Measurements from ENCODE around the gene KIAA1217. TPM values are rescaled to one million over a fixed set of nuclear protein-coding genes. Genes with fewer than 3 reads are reported as not detected.

Gene KIAA1217
- total RNA-seq, 1 experiment from 2014 or later: 18.6 TPM

GRCh38 chr10:24485304-24485703 is 276.4 kb downstream of the KIAA1217 start:
- DNase-seq: no peak
- Mint-ChIP-seq H3K4me3 (no peak overlapping the region), H3K36me3 (ENCODE audit: insufficient read depth in 1 of 3, low read depth in 3 of 3) (peaks cover 0 to 4% (median 4%) of the 10 kb centered on the region in 3 experiments; a peak in 5 of 7 replicates), H3K27ac (peak overlapping the region in 2 of 3 experiments; percentile 42 to 61; a peak in 3 of 7 replicates), H3K4me1 (peaks cover 10 to 14% of the 10 kb centered on the region in 2 experiments), H3K9me3 (no peaks in the 10 kb centered on the region; a peak in 1 of 5 replicates), H3K27me3 (ENCODE audit: low read depth) (no peaks in the 10 kb centered on the region; the same call in 1 of the 2 replicates)
- H4K5ac ChIP-seq (ENCODE audit: insufficient read length, low read depth, low read length): no peak overlapping the region
- no peak overlapping the region for H2BK5ac ChIP-seq (ENCODE audit: insufficient read length, low read length)
- TF ChIP-seq CTCF (conservative IDR thresholded peaks at IDR 0.05): no peak
- no peak overlapping the region for H2BK120ac ChIP-seq (ENCODE audit: low read depth, low read length, poor library complexity, severe bottlenecking)
- H3K23me2 ChIP-seq (ENCODE audit: insufficient read length, low read depth, low read length, poor library complexity, severe bottlenecking): no peaks in the 10 kb centered on the region
- no peak overlapping the region for H3K4me2 ChIP-seq (ENCODE audit: insufficient read depth, insufficient read length, low read length)
- H3K18ac ChIP-seq (ENCODE audit: insufficient read length, low read depth, low read length): no peak overlapping the region
- H3T11ph ChIP-seq (ENCODE audit: low read length): no peak overlapping the region
- H3K4ac ChIP-seq (ENCODE audit: low read depth, low read length): no peak overlapping the region
- no peak overlapping the region for H3K23ac ChIP-seq (ENCODE audit: insufficient read length, low read depth, low read length)
- H2BK12ac ChIP-seq (ENCODE audit: insufficient read length, low read depth, low read length): no peak overlapping the region
- H4K20me1 ChIP-seq (ENCODE audit: control insufficient read depth, insufficient read depth, insufficient read length): no peaks in the 10 kb centered on the region
- H2AFZ ChIP-seq (ENCODE audit: low read length): no peak overlapping the region
- no peak overlapping the region for H4K91ac ChIP-seq (ENCODE audit: insufficient read length, low read depth, low read length)
- no peak overlapping the region for H3K9ac ChIP-seq (ENCODE audit: extremely low read depth, insufficient read length, low read length)
- H3K4me1 ChIP-seq (ENCODE audit: insufficient read depth, low read length): 0 out of 2 replicates have a peak, but pooled peaks cover 2% of the 10 kb centered on the region
- no peaks in the 10 kb centered on the region; the same call in 1 of the 2 replicates for H3K27me3 ChIP-seq (ENCODE audit: insufficient read depth, low read length)
- no peaks in the 10 kb centered on the region for H3K79me1 ChIP-seq (ENCODE audit: insufficient read depth, low read depth, low read length, poor library complexity, severe bottlenecking)
- H3K27ac ChIP-seq (ENCODE audit: insufficient read length, low read depth, low read length): no peak overlapping the region
- H2BK20ac ChIP-seq (ENCODE audit: low read depth, low read length, poor library complexity, severe bottlenecking): no peak overlapping the region
- H2AK5ac ChIP-seq (ENCODE audit: insufficient read length, low read length): no peak overlapping the region
- H2BK15ac ChIP-seq (ENCODE audit: low read depth, low read length): no peak overlapping the region
- H3K56ac ChIP-seq (ENCODE audit: insufficient read length, low read depth, low read length): no peak overlapping the region
- no peak overlapping the region for H4K8ac ChIP-seq (replicated peaks; ENCODE audit: insufficient read length, low read depth, low read length)
- no CpG with 5 or more reads among the region's 5 CpGs for WGBS (ENCODE audit: extremely low coverage, insufficient read length, low lambda C conversion rate)
- no peaks in the 10 kb centered on the region; the same call in 1 of the 2 replicates for H3K79me2 ChIP-seq (ENCODE audit: insufficient read depth, low read length)
- no peaks in the 10 kb centered on the region for H3K9me3 ChIP-seq (ENCODE audit: control insufficient read depth, low read depth, low read length)
- no peak overlapping the region for H3K14ac ChIP-seq (ENCODE audit: insufficient read depth, low read length)

Data from H9 (cell line).